Measurements from ENCODE around the gene CHST15. TPM values are rescaled to one million over a fixed set of nuclear protein-coding genes. Genes with fewer than 3 reads are reported as not detected.
A peak's percentile ranks its signal among the peaks of the same experiment; 100 is the strongest.

Gene CHST15
- total and polyA plus RNA-seq, 2 of the 13 experiments (the other 11 are each of a cell fraction or from before 2014, with no cell fraction given), result 1.4 to 94.7 TPM

DNA sequence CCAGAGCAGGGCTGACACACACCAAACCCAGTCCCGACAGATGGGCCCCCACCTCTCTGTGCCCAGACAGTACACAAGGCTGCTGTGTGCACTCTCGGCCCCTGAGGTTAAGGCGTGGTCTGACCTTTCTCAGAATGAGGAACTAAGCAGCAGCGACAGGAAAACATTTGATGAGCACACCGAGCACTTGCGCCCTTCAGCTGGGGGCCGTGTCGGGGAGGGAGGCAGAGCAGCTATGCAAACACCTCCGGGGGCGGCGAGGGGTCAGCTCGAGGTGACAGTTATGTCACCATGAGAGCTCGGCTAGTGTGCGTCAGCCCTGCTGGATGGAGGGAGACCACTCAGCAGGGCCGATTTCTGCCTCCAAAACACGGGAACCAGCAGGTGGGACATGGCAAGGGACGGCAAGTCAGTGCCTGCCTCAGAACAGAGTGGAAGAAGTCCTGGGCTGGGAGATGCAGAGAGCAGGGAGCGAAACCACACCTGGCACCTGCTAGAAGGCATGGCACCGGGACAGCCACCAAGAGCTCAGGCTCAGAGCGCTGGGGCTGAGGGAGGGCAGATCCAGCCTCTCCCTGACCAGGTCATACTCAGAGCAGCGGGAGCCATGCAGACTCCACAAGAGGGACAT lies 57.4 kb downstream of the CHST15 start (continued):
- TF ChIP-seq ZNF234 (CRISPR knock-in tag; conservative IDR thresholded peaks at IDR 0.05) (no peak), ZFP1 (CRISPR knock-in tag; IDR thresholded peaks at IDR 0.05) (0 out of 2 replicates have a peak, but pooled peaks have one; percentile 80), ZNF10 (CRISPR knock-in tag; IDR thresholded peaks at IDR 0.05; ENCODE audit: borderline replicate concordance, low read depth) (no peak), PAXIP1 (CRISPR knock-in tag; conservative IDR thresholded peaks at IDR 0.05) (peak; percentile 95), TCF12 (IDR thresholded peaks at IDR 0.05) (no peak), TCF12 (CRISPR knock-in tag; IDR thresholded peaks at IDR 0.05) (peak; percentile 99), ERF (CRISPR knock-in tag; IDR thresholded peaks at IDR 0.05) (peak; percentile 99), ETS1 (CRISPR knock-in tag; IDR thresholded peaks at IDR 0.05) (no peak), ZNF460 (CRISPR knock-in tag; IDR thresholded peaks at IDR 0.05; ENCODE audit: borderline replicate concordance) (no peak; the same call in 1 of the 2 replicates), ZNF354B (CRISPR knock-in tag; IDR thresholded peaks at IDR 0.05) (no peak), PAWR (CRISPR knock-in tag; IDR thresholded peaks at IDR 0.05; ENCODE audit: borderline replicate concordance) (no peak), ZKSCAN1 (IDR thresholded peaks at IDR 0.05; ENCODE audit: low read length) (no peak), ZNF619 (CRISPR knock-in tag; IDR thresholded peaks at IDR 0.05) (peak; percentile 88; the same call in 1 of the 2 replicates), MTF1 (CRISPR knock-in tag; IDR thresholded peaks at IDR 0.05) (no peak), TBX2 (CRISPR knock-in tag; IDR thresholded peaks at IDR 0.05; ENCODE audit: borderline replicate concordance) (peak; percentile 100), JARID2 (CRISPR knock-in tag; IDR thresholded peaks at IDR 0.05; ENCODE audit: insufficient replicate concordance) (no peak), ZNF251 (CRISPR knock-in tag; IDR thresholded peaks at IDR 0.05) (no peak), ZNF558 (CRISPR knock-in tag; IDR thresholded peaks at IDR 0.05; ENCODE audit: borderline replicate concordance) (no peak), ZNF34 (CRISPR knock-in tag; IDR thresholded peaks at IDR 0.05; ENCODE audit: borderline replicate concordance) (no peak), NAIF1 (CRISPR knock-in tag; IDR thresholded peaks at IDR 0.05; ENCODE audit: borderline replicate concordance) (no peak)
- TF ChIP-seq, protein P1, sequence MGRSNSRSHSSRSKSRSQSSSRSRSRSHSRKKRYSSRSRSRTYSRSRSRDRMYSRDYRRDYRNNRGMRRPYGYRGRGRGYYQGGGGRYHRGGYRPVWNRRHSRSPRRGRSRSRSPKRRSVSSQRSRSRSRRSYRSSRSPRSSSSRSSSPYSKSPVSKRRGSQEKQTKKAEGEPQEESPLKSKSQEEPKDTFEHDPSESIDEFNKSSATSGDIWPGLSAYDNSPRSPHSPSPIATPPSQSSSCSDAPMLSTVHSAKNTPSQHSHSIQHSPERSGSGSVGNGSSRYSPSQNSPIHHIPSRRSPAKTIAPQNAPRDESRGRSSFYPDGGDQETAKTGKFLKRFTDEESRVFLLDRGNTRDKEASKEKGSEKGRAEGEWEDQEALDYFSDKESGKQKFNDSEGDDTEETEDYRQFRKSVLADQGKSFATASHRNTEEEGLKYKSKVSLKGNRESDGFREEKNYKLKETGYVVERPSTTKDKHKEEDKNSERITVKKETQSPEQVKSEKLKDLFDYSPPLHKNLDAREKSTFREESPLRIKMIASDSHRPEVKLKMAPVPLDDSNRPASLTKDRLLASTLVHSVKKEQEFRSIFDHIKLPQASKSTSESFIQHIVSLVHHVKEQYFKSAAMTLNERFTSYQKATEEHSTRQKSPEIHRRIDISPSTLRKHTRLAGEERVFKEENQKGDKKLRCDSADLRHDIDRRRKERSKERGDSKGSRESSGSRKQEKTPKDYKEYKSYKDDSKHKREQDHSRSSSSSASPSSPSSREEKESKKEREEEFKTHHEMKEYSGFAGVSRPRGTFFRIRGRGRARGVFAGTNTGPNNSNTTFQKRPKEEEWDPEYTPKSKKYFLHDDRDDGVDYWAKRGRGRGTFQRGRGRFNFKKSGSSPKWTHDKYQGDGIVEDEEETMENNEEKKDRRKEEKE (IDR thresholded peaks at IDR 0.05), result no peak
- TF ChIP-seq, protein P2, sequence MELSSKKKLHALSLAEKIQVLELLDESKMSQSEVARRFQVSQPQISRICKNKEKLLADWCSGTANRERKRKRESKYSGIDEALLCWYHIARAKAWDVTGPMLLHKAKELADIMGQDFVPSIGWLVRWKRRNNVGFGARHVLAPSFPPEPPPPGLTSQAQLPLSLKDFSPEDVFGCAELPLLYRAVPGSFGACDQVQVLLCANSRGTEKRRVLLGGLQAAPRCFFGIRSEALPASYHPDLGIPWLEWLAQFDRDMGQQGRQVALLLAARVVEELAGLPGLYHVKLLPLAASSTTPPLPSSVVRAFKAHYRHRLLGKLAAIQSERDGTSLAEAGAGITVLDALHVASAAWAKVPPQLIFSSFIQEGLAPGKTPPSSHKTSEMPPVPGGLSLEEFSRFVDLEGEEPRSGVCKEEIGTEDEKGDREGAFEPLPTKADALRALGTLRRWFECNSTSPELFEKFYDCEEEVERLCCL (CRISPR knock-in tag; IDR thresholded peaks at IDR 0.05; ENCODE audit: borderline replicate concordance), result no peak

Measured in HepG2 (cell line).